Mesenchymal stem cell (in vitro differentiated cells and primary cell): ENCODE data around the gene ABCC4.
"Not testable (repeated sequence)": the region's sequence is repeated elsewhere in the genome, so short reads cannot be mapped to it uniquely, and the experiment has no call there.

Source experiments
- DNase-seq: peaks from one replicate; pipeline ENCODE4 v3.0.0-alpha.2; 2013
- H2AFZ ChIP-seq: one replicate; pipeline ENCODE4 v1.6.1; 2013; ENCODE audit warnings: low read depth, mild to moderate bottlenecking, control low read depth, inconsistent platforms, low read length, moderate library complexity
- H2AK5ac ChIP-seq: 2 replicates; pipeline ENCODE4 v1.6.1; 2013; ENCODE audit warnings: low read length, moderate library complexity, mild to moderate bottlenecking, inconsistent platforms; ENCODE audit not compliant: severe bottlenecking
- H2BK120ac ChIP-seq: one replicate; pipeline ENCODE4 v1.6.1; 2013; ENCODE audit warnings: low read depth, mild to moderate bottlenecking, inconsistent platforms, low read length, moderate library complexity
- H2BK12ac ChIP-seq, 2 experiments: one replicate each; pipeline ENCODE4 v1.6.1; 2013; ENCODE audit warnings: inconsistent platforms in 2 of 2, low read length in 2 of 2, mild to moderate bottlenecking in 2 of 2, moderate library complexity in 2 of 2, control low read depth in 1 of 2
- H2BK15ac ChIP-seq: one replicate; pipeline ENCODE4 v1.6.1; 2013; ENCODE audit warnings: mild to moderate bottlenecking, low read depth, inconsistent platforms; ENCODE audit not compliant: poor library complexity, severe bottlenecking
- H2BK5ac ChIP-seq: 2 replicates; pipeline ENCODE4 v1.6.1; 2013; ENCODE audit warnings: low read depth, mild to moderate bottlenecking, low read length, control low read depth, inconsistent platforms; ENCODE audit not compliant: poor library complexity, severe bottlenecking
- H3K14ac ChIP-seq, 2 experiments: one replicate each; pipeline ENCODE4 v1.6.1; 2013; ENCODE audit warnings: inconsistent platforms in 2 of 2, low read length in 2 of 2, control low read depth in 1 of 2, mild to moderate bottlenecking in 1 of 2, moderate library complexity in 1 of 2
- H3K18ac ChIP-seq, 2 experiments: one replicate each; pipeline ENCODE4 v1.6.1; 2013; ENCODE audit warnings: inconsistent platforms in 2 of 2, low read length in 2 of 2, control low read depth in 1 of 2, low read depth in 1 of 2, mild to moderate bottlenecking in 1 of 2
- H3K23ac ChIP-seq, 2 experiments: one replicate each; pipeline ENCODE4 v1.6.1; 2013; ENCODE audit warnings: inconsistent platforms in 2 of 2, low read length in 2 of 2, mild to moderate bottlenecking in 2 of 2, moderate library complexity in 2 of 2, control low read depth in 1 of 2
- H3K27ac ChIP-seq: 2 replicates; pipeline ENCODE4 v1.5.1; 2013; ENCODE audit warnings: mild to moderate bottlenecking, moderate library complexity, low read length, control low read depth, inconsistent platforms; ENCODE audit not compliant: poor library complexity, severe bottlenecking
- H3K27me3 ChIP-seq, 2 experiments: 2 replicates each; pipeline versions ENCODE4 v1.6.1 to v1.7.0; 2013; ENCODE audit warnings: low read length in 2 of 2, mild to moderate bottlenecking in 2 of 2, moderate library complexity in 2 of 2, control low read depth in 1 of 2, inconsistent platforms in 1 of 2; ENCODE audit not compliant: control insufficient read depth in 1 of 2, insufficient read depth in 1 of 2
- H3K36me3 ChIP-seq, 2 experiments: 2 replicates each; pipeline versions ENCODE4 v1.6.1 to v1.7.0; 2013; ENCODE audit warnings: low read length in 2 of 2, control low read depth in 1 of 2, inconsistent platforms in 1 of 2, low read depth in 1 of 2, mild to moderate bottlenecking in 1 of 2; ENCODE audit not compliant: insufficient read depth in 2 of 2, control insufficient read depth in 1 of 2
- H3K4ac ChIP-seq, 2 experiments: one replicate each; pipeline ENCODE4 v1.6.1; 2013; ENCODE audit warnings: inconsistent platforms in 2 of 2, low read length in 2 of 2, mild to moderate bottlenecking in 2 of 2, moderate library complexity in 2 of 2, control low read depth in 1 of 2, low read depth in 1 of 2
- H3K4me1 ChIP-seq: 2 replicates; pipeline ENCODE4 v1.6.1; 2013; ENCODE audit warnings: low read depth, low read length, control low read depth; ENCODE audit not compliant: control insufficient read depth, insufficient read depth
- H3K4me2 ChIP-seq: 2 replicates; pipeline ENCODE4 v1.6.1; 2013; ENCODE audit warnings: low read length, mild to moderate bottlenecking, inconsistent platforms; ENCODE audit not compliant: poor library complexity, severe bottlenecking
- H3K4me3 ChIP-seq, 2 experiments: 2 replicates each; pipeline versions ENCODE4 v1.5.1 to v1.7.0; 2013; ENCODE audit warnings: low read length in 2 of 2, mild to moderate bottlenecking in 2 of 2, control low read depth in 1 of 2, low read depth in 1 of 2; ENCODE audit not compliant: insufficient read depth in 1 of 2
- H3K79me1 ChIP-seq: replicated peaks from 2 replicates; pipeline ENCODE4 v1.6.1; 2013; ENCODE audit warnings: mild to moderate bottlenecking, control low read depth, low read length, inconsistent platforms; ENCODE audit not compliant: poor library complexity, severe bottlenecking
- H3K9ac ChIP-seq: 2 replicates; pipeline ENCODE4 v1.7.0; 2013; ENCODE audit warnings: mild to moderate bottlenecking, low read length, moderate library complexity
- H3K9me3 ChIP-seq: 2 replicates; pipeline ENCODE4 v1.7.0; 2013; ENCODE audit warnings: mild to moderate bottlenecking, low read length; ENCODE audit not compliant: control insufficient read depth
- H4K8ac ChIP-seq: one replicate; pipeline ENCODE4 v1.6.1; 2013; ENCODE audit warnings: inconsistent platforms, mild to moderate bottlenecking, low read length, moderate library complexity
- H4K91ac ChIP-seq: one replicate; pipeline ENCODE4 v1.6.1; 2013; ENCODE audit warnings: mild to moderate bottlenecking, low read length, inconsistent platforms
- WGBS: methylation state at CpG from one replicate; pipeline ENCODE4 v1.1.7; 2013; ENCODE audit warnings: mixed read lengths; 5-methylcytosine and 5-hydroxymethylcytosine counted together

Gene ABCC4

GRCh38 chr13:95289901-95290300 is 11.3 kb downstream of the ABCC4 start:
- not testable (repeated sequence) for H2BK5ac ChIP-seq, H2BK15ac ChIP-seq, DNase-seq, H3K9ac ChIP-seq, H3K14ac ChIP-seq, H2BK12ac ChIP-seq, H3K27ac ChIP-seq, H4K8ac ChIP-seq, H3K9me3 ChIP-seq, H3K4me3 ChIP-seq, H3K4ac ChIP-seq, H4K91ac ChIP-seq, H3K4me2 ChIP-seq, H2AFZ ChIP-seq, H3K4me1 ChIP-seq, H3K23ac ChIP-seq, H2AK5ac ChIP-seq, H3K79me1 ChIP-seq, H2BK120ac ChIP-seq, H3K27me3 ChIP-seq
- WGBS = 100% methylated on average over 2 of the region's 4 CpGs
- H3K18ac ChIP-seq = peak overlapping the region in 1 of 2 experiments; percentile 59
- H3K36me3 ChIP-seq = peaks cover 0 to 11% of the 10 kb centered on the region in 2 experiments

GRCh38 chr13:95289020-95289444 is 12.2 kb downstream of the ABCC4 start:
- Histone ChIP-seq H4K8ac (no peak overlapping the region), H3K14ac (no peak overlapping the region), H3K36me3 (peaks cover 0 to 13% of the 10 kb centered on the region in 2 experiments), H2BK5ac (no peak overlapping the region), H2AFZ (no peak overlapping the region), H3K4me1 (peaks cover 9% of the 10 kb centered on the region), H3K4me3 (no peak overlapping the region), H3K23ac (no peak overlapping the region), H3K79me1 (peaks cover 8% of the 10 kb centered on the region), H3K27ac (peak overlapping the region; percentile 54), H3K18ac (peak overlapping the region in 1 of 2 experiments; percentile 59), H3K4ac (peak overlapping the region; percentile 15 to 63), H2BK12ac (peak overlapping the region in 1 of 2 experiments; percentile 41), H3K27me3 (no peaks in the 10 kb centered on the region), H3K9ac (no peak overlapping the region), H2BK15ac (no peak overlapping the region), H2AK5ac (peak overlapping the region; percentile 94), H4K91ac (no peak overlapping the region), H2BK120ac (peak overlapping the region; percentile 1), H3K9me3 (no peaks in the 10 kb centered on the region), H3K4me2 (no peak overlapping the region)
- WGBS = 24% methylated on average over 3 of the region's 4 CpGs
- peak; percentile 62 for DNase-seq

- Histone ChIP-seq H2BK15ac (no peak overlapping the region), H4K8ac (peak overlapping the region; percentile 3), H3K27me3 (no peaks in the 10 kb centered on the region), H4K91ac (peak overlapping the region; percentile 11), H2BK5ac (no peak overlapping the region), H3K18ac (peak overlapping the region in 1 of 2 experiments; percentile 63), H2BK12ac (peak overlapping the region in 1 of 2 experiments; percentile 7), H2AFZ (no peak overlapping the region), H3K4ac (peak overlapping the region in 1 of 2 experiments; percentile 0), H3K9ac (no peak overlapping the region), H3K27ac (no peak overlapping the region), H2AK5ac (peak overlapping the region; percentile 2), H2BK120ac (no peak overlapping the region), H3K36me3 (peaks cover 0 to 6% of the 10 kb centered on the region in 2 experiments), H3K14ac (peak overlapping the region in 1 of 2 experiments; percentile 2), H3K9me3 (no peaks in the 10 kb centered on the region), H3K4me2 (no peak overlapping the region), H3K23ac (no peak overlapping the region), H3K79me1 (peaks cover 3% of the 10 kb centered on the region), H3K4me3 (no peak overlapping the region), H3K4me1 (peaks cover 10% of the 10 kb centered on the region)
- no peak for DNase-seq
- whole genome bisulfite sequencing = 97% methylated on average over 3 of the region's 4 CpGs
Observed at GRCh38 chr13:95284436-95284835, 16.8 kb downstream of the ABCC4 start.

GRCh38 chr13:95279016-95279415 is 22.2 kb downstream of the ABCC4 start:
- Histone ChIP-seq H3K36me3 (peaks cover 0 to under 1% of the 10 kb centered on the region in 2 experiments), H4K91ac (no peak overlapping the region), H2AK5ac (peak overlapping the region; percentile 24), H3K4me1 (peaks cover 21% of the 10 kb centered on the region), H2AFZ (no peak overlapping the region), H3K4ac (peak overlapping the region; percentile 7 to 19), H3K4me2 (no peak overlapping the region), H2BK120ac (peak overlapping the region; percentile 29), H2BK5ac (no peak overlapping the region), H3K27me3 (no peaks in the 10 kb centered on the region), H3K9me3 (no peaks in the 10 kb centered on the region), H3K79me1 (no peaks in the 10 kb centered on the region), H3K18ac (peak overlapping the region; percentile 59 to 62), H2BK15ac (no peak overlapping the region), H2BK12ac (peak overlapping the region in 1 of 2 experiments; percentile 57), H3K14ac (no peak overlapping the region), H3K23ac (no peak overlapping the region), H4K8ac (peak overlapping the region; percentile 80), H3K9ac (no peak overlapping the region), H3K27ac (no peak overlapping the region), H3K4me3 (no peak overlapping the region)
- 92% methylated on average over 3 of the region's 3 CpGs for WGBS
- no peak for DNase-seq
